ENCODE results near the gene OAT. TPM values are rescaled to one million over a fixed set of nuclear protein-coding genes. Genes with fewer than 3 reads are reported as not detected.

OAT gene
- total and polyA plus RNA-seq, 10 of the 15 experiments (the other 5 are each of a cell fraction or from before 2014, with no cell fraction given): 1.2 to 9.8 (median 1.6) TPM

DNA sequence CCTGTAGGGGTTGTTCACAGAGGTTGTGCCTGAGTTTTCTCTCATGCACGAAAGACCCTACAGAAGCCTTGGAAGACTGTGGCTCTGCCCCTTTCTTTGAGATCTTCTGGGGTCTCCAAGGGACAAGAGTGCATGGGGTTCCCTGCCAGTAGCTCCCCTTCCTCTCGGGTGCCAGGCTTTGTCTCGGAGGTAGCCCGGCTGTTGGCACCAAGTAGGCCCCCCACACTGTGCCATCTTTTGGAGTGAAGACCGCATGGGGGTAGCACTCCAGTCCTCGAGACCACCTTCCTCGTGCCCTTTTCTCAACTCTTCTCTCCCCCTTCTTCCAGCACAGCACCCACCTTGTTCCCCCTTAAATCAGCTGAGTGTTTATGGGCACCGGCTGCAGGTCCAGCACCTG, 41.6 kb downstream of the OAT start:
- ChIA-PET RAD21 (ENCODE audit: unreplicated experiment) (no interaction called here), CTCF (no interaction called here), POLR2A (no interaction called here), SMC1A (ENCODE audit: uncharacterized antibody, unreplicated experiment) (no interaction called here)
- no peaks in the 10 kb centered on the region for H4K20me1 ChIP-seq (ENCODE audit: control insufficient read depth, insufficient read depth)
- H3K4me2 ChIP-seq (ENCODE audit: control insufficient read depth, insufficient read depth): no peak overlapping the region
- H3K4me1 ChIP-seq (ENCODE audit: control insufficient read depth, insufficient read depth, low read length): no peaks in the 10 kb centered on the region
- WGBS (ENCODE audit: insufficient coverage, insufficient replicate concordance, low lambda C conversion rate, missing lambda C conversion rate): 34% methylated on average over 8 of the region's 8 CpGs
- no peak overlapping the region for H2AFZ ChIP-seq (ENCODE audit: control insufficient read depth, low read depth, low read length)
- intact Hi-C loops (cut with micrococcal nuclease; ENCODE audit: unreplicated experiment): no loop called here
- BruUV-seq (replicated peaks): no TSS peak
- FAIRE-seq (no peak), ATAC-seq (no peak), DNase-seq (ENCODE audit: low read depth, low spot score) (no peak)
- peaks cover 10 to 11% of the 10 kb centered on the region in 2 experiments for H3K27me3 ChIP-seq (replicated peaks in 1 of 2; ENCODE audit: control insufficient read depth in 2 of 2, insufficient read depth in 2 of 2, low read length in 1 of 2)
- H3K36me3 ChIP-seq (ENCODE audit: control insufficient read depth in 2 of 2, insufficient read depth in 2 of 2, low read length in 1 of 2): no peaks in the 10 kb centered on the region
- no peak for TF ChIP-seq CHD4 (IDR thresholded peaks at IDR 0.05)
- no peak overlapping the region for H3K9ac ChIP-seq (ENCODE audit: control insufficient read depth, insufficient read depth, low read length)
- no peaks in the 10 kb centered on the region for H3K79me2 ChIP-seq (ENCODE audit: control insufficient read depth, insufficient read depth, low read length)
- in situ Hi-C loops (cut with MboI): no loop called here
- no peak overlapping the region for H3K4me3 ChIP-seq
- H3K9me3 ChIP-seq (replicated peaks; ENCODE audit: control insufficient read depth, insufficient read depth, low read length): no peaks in the 10 kb centered on the region; the same call in 2 of the 3 replicates
- H3K27ac ChIP-seq (ENCODE audit: control insufficient read depth, insufficient read depth): no peak overlapping the region

DNA sequence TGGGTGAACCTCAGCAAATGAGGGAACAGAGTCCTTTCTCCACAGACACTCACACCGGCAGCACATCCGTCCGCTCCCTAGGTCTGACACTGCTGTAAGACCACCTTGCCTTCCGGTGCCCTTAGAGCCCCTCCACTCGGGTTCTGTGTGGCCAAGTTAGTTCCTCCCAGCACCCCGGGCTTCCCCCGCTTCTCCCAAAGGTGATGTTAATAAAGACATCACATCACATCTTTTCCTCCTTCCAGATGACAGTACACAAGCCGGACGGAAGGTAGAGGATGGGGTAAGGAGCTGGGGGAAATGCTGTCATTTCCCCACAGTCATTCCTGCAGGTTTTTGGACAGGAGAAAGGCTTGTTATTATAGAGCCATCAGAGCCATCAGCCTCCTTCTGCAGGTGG, 42.3 kb downstream of the OAT start:
- SMC1A ChIA-PET (ENCODE audit: uncharacterized antibody, unreplicated experiment): no interaction called here
- BruUV-seq (replicated peaks): no TSS peak

More for the DNA sequence above, 42.3 kb downstream of the OAT start:
- ATAC-seq (no peak), FAIRE-seq (no peak), DNase-seq (ENCODE audit: low read depth, low spot score) (no peak)
- no peaks in the 10 kb centered on the region for H4K20me1 ChIP-seq (ENCODE audit: control insufficient read depth, insufficient read depth)
- H3K9ac ChIP-seq (ENCODE audit: control insufficient read depth, insufficient read depth, low read length): no peak overlapping the region
- H2AFZ ChIP-seq (ENCODE audit: control insufficient read depth, low read depth, low read length): no peak overlapping the region
- no peaks in the 10 kb centered on the region for H3K36me3 ChIP-seq (ENCODE audit: control insufficient read depth in 2 of 2, insufficient read depth in 2 of 2, low read length in 1 of 2)
- H3K79me2 ChIP-seq (ENCODE audit: control insufficient read depth, insufficient read depth, low read length): no peaks in the 10 kb centered on the region
- RAD21 ChIA-PET (ENCODE audit: unreplicated experiment): no interaction called here
- CTCF ChIA-PET: no interaction called here
- WGBS (ENCODE audit: insufficient coverage, insufficient replicate concordance, low lambda C conversion rate, missing lambda C conversion rate): 69% methylated on average over 9 of the region's 9 CpGs
- intact Hi-C loops (cut with micrococcal nuclease; ENCODE audit: unreplicated experiment) (no loop called here), in situ Hi-C loops (cut with MboI) (no loop called here)
- H3K27ac ChIP-seq (ENCODE audit: control insufficient read depth, insufficient read depth): no peak overlapping the region
- no peak overlapping the region for H3K4me2 ChIP-seq (ENCODE audit: control insufficient read depth, insufficient read depth)
- H3K4me1 ChIP-seq (ENCODE audit: control insufficient read depth, insufficient read depth, low read length): no peaks in the 10 kb centered on the region
- TF ChIP-seq RBBP5 (conservative IDR thresholded peaks at IDR 0.05) (no peak), EED (IDR thresholded peaks at IDR 0.05; ENCODE audit: low read depth) (no peak), TCF7 (IDR thresholded peaks at IDR 0.05; ENCODE audit: borderline replicate concordance) (no peak), JUNB (IDR thresholded peaks at IDR 0.05) (no peak), RCOR1 (conservative IDR thresholded peaks at IDR 0.05; ENCODE audit: low read depth, low read length) (no peak), CREB1 (IDR thresholded peaks at IDR 0.05; ENCODE audit: low read depth) (no peak), ATF2 (IDR thresholded peaks at IDR 0.05; ENCODE audit: low read length) (no peak), NRF1 (conservative IDR thresholded peaks at IDR 0.05; ENCODE audit: low read depth, low read length) (no peak), ZNF217 (IDR thresholded peaks at IDR 0.05) (no peak), JUND (IDR thresholded peaks at IDR 0.05; ENCODE audit: low read depth, low read length) (no peak), ATF7 (IDR thresholded peaks at IDR 0.05; ENCODE audit: low read depth) (no peak), MYB (IDR thresholded peaks at IDR 0.05; ENCODE audit: borderline replicate concordance, low read depth, low read length) (no peak), CBFB (IDR thresholded peaks at IDR 0.05; ENCODE audit: low read depth) (no peak), NR2C2 (IDR thresholded peaks at IDR 0.05; ENCODE audit: borderline replicate concordance, control insufficient read depth, insufficient read length, low read depth) (no peak), SMAD5 (IDR thresholded peaks at IDR 0.05; ENCODE audit: low read depth) (no peak), IRF3 (IDR thresholded peaks at IDR 0.05) (no peak)
- TF ChIP-seq, protein P1, sequence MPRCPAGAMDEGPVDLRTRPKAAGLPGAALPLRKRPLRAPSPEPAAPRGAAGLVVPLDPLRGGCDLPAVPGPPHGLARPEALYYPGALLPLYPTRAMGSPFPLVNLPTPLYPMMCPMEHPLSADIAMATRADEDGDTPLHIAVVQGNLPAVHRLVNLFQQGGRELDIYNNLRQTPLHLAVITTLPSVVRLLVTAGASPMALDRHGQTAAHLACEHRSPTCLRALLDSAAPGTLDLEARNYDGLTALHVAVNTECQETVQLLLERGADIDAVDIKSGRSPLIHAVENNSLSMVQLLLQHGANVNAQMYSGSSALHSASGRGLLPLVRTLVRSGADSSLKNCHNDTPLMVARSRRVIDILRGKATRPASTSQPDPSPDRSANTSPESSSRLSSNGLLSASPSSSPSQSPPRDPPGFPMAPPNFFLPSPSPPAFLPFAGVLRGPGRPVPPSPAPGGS (IDR thresholded peaks at IDR 0.05; ENCODE audit: borderline replicate concordance, insufficient read depth, low read depth, low read length, poor library complexity, severe bottlenecking): no peak
- H3K27me3 ChIP-seq (replicated peaks in 1 of 2; ENCODE audit: control insufficient read depth in 2 of 2, insufficient read depth in 2 of 2, low read length in 1 of 2): peaks cover 7 to 11% of the 10 kb centered on the region in 2 experiments
- no peak overlapping the region for H3K4me3 ChIP-seq
- POLR2A ChIA-PET: no interaction called here
- no peaks in the 10 kb centered on the region; the same call in 2 of the 3 replicates for H3K9me3 ChIP-seq (replicated peaks; ENCODE audit: control insufficient read depth, insufficient read depth, low read length)

All from GM12878 (cell line).